NB4 (cell line): ENCODE measurements around the gene RYR3.

Experiments
- MAX ChIP-seq: IDR thresholded peaks from 2 replicates; pipeline ENCODE4 v1.6.1; 2011; ENCODE audit warnings: low read depth, low read length
- TF ChIP-seq, protein P1 (sequence below): IDR thresholded peaks from one replicate; pipeline ENCODE4 v1.5.1; 2012; ENCODE audit warnings: low read depth, low read length

DNA sequence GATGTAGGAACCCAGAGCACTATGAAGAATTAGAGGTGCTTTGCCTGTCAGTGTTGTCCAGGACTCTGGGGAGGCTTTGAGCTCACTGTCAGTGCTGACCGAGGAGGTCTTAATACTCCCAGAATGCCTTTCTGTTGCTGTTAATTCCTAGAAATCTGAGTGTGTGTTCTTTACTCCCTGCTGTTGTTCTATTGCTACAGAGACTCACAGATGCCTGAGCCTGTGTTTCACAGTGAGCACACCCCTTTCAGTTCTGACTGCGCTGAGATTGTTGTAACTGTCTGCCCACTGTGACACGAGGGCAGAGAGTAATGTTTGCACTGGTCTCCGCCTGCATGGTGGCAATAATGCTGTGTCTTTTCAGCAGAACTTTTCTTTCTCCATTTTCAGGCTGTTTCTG is 162.9 kb downstream of the RYR3 start:
- TF ChIP-seq, protein P1, sequence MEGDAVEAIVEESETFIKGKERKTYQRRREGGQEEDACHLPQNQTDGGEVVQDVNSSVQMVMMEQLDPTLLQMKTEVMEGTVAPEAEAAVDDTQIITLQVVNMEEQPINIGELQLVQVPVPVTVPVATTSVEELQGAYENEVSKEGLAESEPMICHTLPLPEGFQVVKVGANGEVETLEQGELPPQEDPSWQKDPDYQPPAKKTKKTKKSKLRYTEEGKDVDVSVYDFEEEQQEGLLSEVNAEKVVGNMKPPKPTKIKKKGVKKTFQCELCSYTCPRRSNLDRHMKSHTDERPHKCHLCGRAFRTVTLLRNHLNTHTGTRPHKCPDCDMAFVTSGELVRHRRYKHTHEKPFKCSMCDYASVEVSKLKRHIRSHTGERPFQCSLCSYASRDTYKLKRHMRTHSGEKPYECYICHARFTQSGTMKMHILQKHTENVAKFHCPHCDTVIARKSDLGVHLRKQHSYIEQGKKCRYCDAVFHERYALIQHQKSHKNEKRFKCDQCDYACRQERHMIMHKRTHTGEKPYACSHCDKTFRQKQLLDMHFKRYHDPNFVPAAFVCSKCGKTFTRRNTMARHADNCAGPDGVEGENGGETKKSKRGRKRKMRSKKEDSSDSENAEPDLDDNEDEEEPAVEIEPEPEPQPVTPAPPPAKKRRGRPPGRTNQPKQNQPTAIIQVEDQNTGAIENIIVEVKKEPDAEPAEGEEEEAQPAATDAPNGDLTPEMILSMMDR = no peak
- no peak for TF ChIP-seq MAX
